Myometrial cell (primary cell): Measurements from ENCODE around the gene SELENBP1. TPM values are rescaled to one million over a fixed set of nuclear protein-coding genes. Genes with fewer than 3 reads are reported as not detected.

Experiments used
- total RNA-seq: library from RNA; depleted of rRNA; stranded (reverse); fragments of >200 nt; gene quantifications from 2 replicates; pipeline ENCODE4 v1.2.3, GENCODE V29; 2015

SELENBP1 gene
- total RNA-seq, result 49.6 and 53.0 TPM in 2 replicates

GRCh38 chr1:151372058-151372934 is at the start of gene SELENBP1:
Gene SELENBP1, minus strand, starts transcription at chr1:151372705. Its CDS starts 64 bp downstream, at chr1:151372641.

GRCh38 chr1:151399324-151400171 is 27.0 kb upstream of the SELENBP1 start, which contains the start of gene PSMB4:
Gene PSMB4, plus strand, starts transcription at chr1:151399573. Its CDS starts 15 bp downstream, at chr1:151399588.

GRCh38 chr1:151346769-151347522 is 25.6 kb downstream of the SELENBP1 start, which contains the start of gene RFX5:
Gene RFX5, minus strand, starts transcription at chr1:151347252. Its CDS starts 932 bp downstream, at chr1:151346320.

GRCh38 chr1:151327223-151327902 is 45.1 kb downstream of the SELENBP1 start, which contains the start of gene PI4KB:
Gene PI4KB, minus strand, starts transcription at chr1:151327416. Its CDS starts 10,935 bp downstream, at chr1:151316481.

Other genes starting within 250 kb of the SELENBP1 start
- gene SEMA6C, start 226.1 kb downstream of the SELENBP1 start, total RNA-seq, result 1.4 and 3.4 TPM in 2 replicates
- not detected in 2 replicates for gene TNFAIP8L2, start 216.1 kb downstream of the SELENBP1 start, total RNA-seq
- 4.9 and 8.3 TPM in 2 replicates for gene LYSMD1, start 206.8 kb downstream of the SELENBP1 start, total RNA-seq
- gene SCNM1, start 206.6 kb downstream of the SELENBP1 start, total RNA-seq, result 18.6 and 29.1 TPM in 2 replicates
- gene TMOD4, start 196.7 kb downstream of the SELENBP1 start, total RNA-seq, result not detected in 2 replicates
- gene VPS72, start 182.5 kb downstream of the SELENBP1 start, total RNA-seq, result 47.3 and 58.8 TPM in 2 replicates
- 55.3 and 69.5 TPM in 2 replicates for gene PIP5K1A, start 174.2 kb downstream of the SELENBP1 start, total RNA-seq
- gene PSMD4, start 118.0 kb downstream of the SELENBP1 start, total RNA-seq, result 235 and 269 TPM in 2 replicates
- gene ZNF687, start 90.4 kb downstream of the SELENBP1 start, total RNA-seq, result 15.1 and 24.5 TPM in 2 replicates
- 78.7 and 82.9 TPM in 2 replicates for gene PI4KB, start 45.3 kb downstream of the SELENBP1 start, total RNA-seq
- gene RFX5, start 25.5 kb downstream of the SELENBP1 start, total RNA-seq, result 49.0 and 49.4 TPM in 2 replicates
- 401 and 482 TPM in 2 replicates for gene PSMB4, start 26.9 kb upstream of the SELENBP1 start, total RNA-seq
- 14.7 and 15.3 TPM in 2 replicates for gene POGZ, start 86.8 kb upstream of the SELENBP1 start, total RNA-seq
- not detected in 2 replicates for gene CGN, start 138.7 kb upstream of the SELENBP1 start, total RNA-seq
- 8.1 and 8.5 TPM in 2 replicates for gene TUFT1, start 167.6 kb upstream of the SELENBP1 start, total RNA-seq
- 13.3 and 16.0 TPM in 2 replicates for gene SNX27, start 239.3 kb upstream of the SELENBP1 start, total RNA-seq